CD14-positive monocyte (primary cell): Measurements from ENCODE around the gene SESN3. TPM values are rescaled to one million over a fixed set of nuclear protein-coding genes. Genes with fewer than 3 reads are reported as not detected.

Experiments used
- DNase-seq, 3 donors: peaks; one replicate each; pipeline ENCODE4 v3.0.0-alpha.2; 2011 to 2022
- H2AFZ ChIP-seq: 2 replicates; pipeline ENCODE4 v1.6.0; 2012; ENCODE audit warnings: mild to moderate bottlenecking, low read depth, low read length, inconsistent platforms; ENCODE audit not compliant: insufficient read depth, poor library complexity, severe bottlenecking
- H3K27ac ChIP-seq, 2 donors: 1 replicate in 1 of 2; 2 replicates in 1 of 2; pipeline ENCODE4 v1.5.1; 2012 to 2013; ENCODE audit warnings: low read length in 2 of 2, control low read depth in 1 of 2, inconsistent platforms in 1 of 2, low read depth in 1 of 2, mild to moderate bottlenecking in 1 of 2
- H3K27me3 ChIP-seq, 2 donors: one replicate each; pipeline versions ENCODE4 v1.6.0 to v1.6.1; 2011 to 2013; ENCODE audit warnings: low read length in 2 of 2; ENCODE audit not compliant: control insufficient read depth in 2 of 2, insufficient read depth in 2 of 2
- H3K36me3 ChIP-seq, 2 donors: replicated peaks in 1 of 2; 1 replicate in 1 of 2; 2 replicates in 1 of 2; pipeline versions ENCODE4 v1.5.1 to v1.6.1; 2012 to 2013; ENCODE audit warnings: low read length in 2 of 2, control low read depth in 1 of 2, inconsistent platforms in 1 of 2, mild to moderate bottlenecking in 1 of 2; ENCODE audit not compliant: insufficient read depth in 2 of 2, control insufficient read depth in 1 of 2
- H3K4me1 ChIP-seq, 2 donors: 1 replicate in 1 of 2; 2 replicates in 1 of 2; pipeline versions ENCODE4 v1.5.1 to v1.6.1; 2012 to 2013; ENCODE audit warnings: low read length in 2 of 2, control low read depth in 1 of 2, inconsistent platforms in 1 of 2, mild to moderate bottlenecking in 1 of 2, moderate library complexity in 1 of 2; ENCODE audit not compliant: insufficient read depth in 2 of 2, control insufficient read depth in 1 of 2
- H3K4me2 ChIP-seq: replicated peaks from 2 replicates; pipeline ENCODE3; 2012; ENCODE audit warnings: low read length, moderate library complexity, mild to moderate bottlenecking; ENCODE audit not compliant: poor library complexity, severe bottlenecking; ENCODE audit errors: extremely low read depth
- H3K4me3 ChIP-seq, 3 experiments: fragments of 200-600 bp in 1 of 3; sonication (generic) in 1 of 3; replicated peaks in 1 of 3; 1 replicate in 2 of 3; 2 replicates in 1 of 3; pipeline ENCODE4 v1.5.1; 2011 to 2013; ENCODE audit warnings: low read length in 3 of 3, mild to moderate bottlenecking in 3 of 3, control low read depth in 2 of 3, low read depth in 2 of 3, inconsistent platforms in 1 of 3, moderate library complexity in 1 of 3
- H3K79me2 ChIP-seq: 2 replicates; pipeline ENCODE4 v1.6.0; 2012; ENCODE audit warnings: mild to moderate bottlenecking, control low read depth, inconsistent platforms, low read length, moderate library complexity; ENCODE audit not compliant: insufficient read depth
- H3K9ac ChIP-seq: 2 replicates; pipeline ENCODE4 v1.6.0; 2017; ENCODE audit warnings: low read length, mild to moderate bottlenecking; ENCODE audit not compliant: insufficient read depth, poor library complexity, severe bottlenecking
- H3K9me3 ChIP-seq, 2 donors: replicated peaks in 1 of 2; 1 replicate in 1 of 2; 2 replicates in 1 of 2; pipeline versions ENCODE4 v1.5.1 to v1.6.1; 2012 to 2013; ENCODE audit warnings: low read length in 2 of 2, control low read depth in 1 of 2; ENCODE audit not compliant: control insufficient read depth in 1 of 2, insufficient read depth in 1 of 2
- H4K20me1 ChIP-seq: 2 replicates; pipeline ENCODE4 v1.6.0; 2012; ENCODE audit warnings: mild to moderate bottlenecking, low read length, control low read depth, moderate library complexity; ENCODE audit not compliant: insufficient read depth
- H3K27ac Mint-ChIP-seq, 7 donors: one replicate each; pipeline ENCODE4 v1.8.0; 2020; ENCODE audit warnings: mild to moderate bottlenecking in 7 of 7, mixed read lengths in 7 of 7, moderate library complexity in 6 of 7, inconsistent platforms in 2 of 7
- H3K27me3 Mint-ChIP-seq, 3 donors: one replicate each; pipeline ENCODE4 v1.8.0; 2021 to 2022; ENCODE audit warnings: low read depth in 3 of 3, mild to moderate bottlenecking in 3 of 3, mixed read lengths in 3 of 3, moderate library complexity in 3 of 3, inconsistent platforms in 1 of 3
- H3K36me3 Mint-ChIP-seq, 2 donors: one replicate each; pipeline ENCODE4 v1.8.0; 2020; ENCODE audit warnings: mixed read lengths in 2 of 2, inconsistent platforms in 1 of 2, mild to moderate bottlenecking in 1 of 2
- H3K4me1 Mint-ChIP-seq: one replicate; pipeline ENCODE4 v1.8.0; 2020; ENCODE audit warnings: mild to moderate bottlenecking, mixed read lengths
- H3K4me3 Mint-ChIP-seq, 2 donors: one replicate each; pipeline ENCODE4 v1.8.0; 2020; ENCODE audit warnings: mild to moderate bottlenecking in 2 of 2, mixed read lengths in 2 of 2, moderate library complexity in 1 of 2
- H3K9me3 Mint-ChIP-seq, 7 donors: one replicate each; pipeline ENCODE4 v1.8.0; 2020 to 2022; ENCODE audit warnings: mixed read lengths in 7 of 7, mild to moderate bottlenecking in 6 of 7, moderate library complexity in 6 of 7, inconsistent platforms in 2 of 7
- WGBS: methylation state at CpG from one replicate; pipeline ENCODE4 v1.1.5; 2013; ENCODE audit warnings: missing lambda C conversion rate; ENCODE audit not compliant: insufficient coverage; 5-methylcytosine and 5-hydroxymethylcytosine counted together
- intact Hi-C, 2 donors: fragments of 100-400 bp; cut with micrococcal nuclease; formaldehyde crosslinking; loops; one replicate each; pipeline versions ENCODE4 v1.15.0 to v1.15.1; 2023
- polyA plus RNA-seq, 3 donors: library from polyadenylated mRNA; depleted of rRNA in 1 of 3; unstranded in 2 of 3; stranded (reverse) in 1 of 3; fragments of 300-500 nt in 2 of 3; fragments of >200 nt in 1 of 3; fragmentation: Illumina TruSeq in 2 of 3; gene quantifications; 1 replicate in 2 of 3; 2 replicates in 1 of 3; pipeline ENCODE4 v1.2.3, GENCODE V29; 2012 to 2021
- TF ChIP-seq, protein P1 (sequence below): fragments of 200-600 bp; IDR thresholded peaks from one replicate; pipeline ENCODE4 v1.8.0; 2022; ENCODE audit warnings: antibody characterized with exemption, mild to moderate bottlenecking

SESN3 gene
- polyA plus RNA-seq, 3 donors = 1.1 to 7.4 (median 1.4) TPM

- WGBS = 10% methylated on average over 6 of the region's 10 CpGs
- Histone ChIP-seq H4K20me1 (no peaks in the 10 kb centered on the region), H3K4me2 (peak overlapping the region; percentile 76), H3K4me3 (peak overlapping the region; percentile 35 to 75 (median 70)), H3K4me1 (peaks cover 22 to 33% of the 10 kb centered on the region in 2 donors), H3K36me3 (no peaks in the 10 kb centered on the region), H3K9me3 (no peaks in the 10 kb centered on the region), H3K79me2 (no peaks in the 10 kb centered on the region), H3K27ac (peak overlapping the region in 1 of 2 donors; percentile 69), H3K9ac (peak overlapping the region; percentile 50), H3K27me3 (peaks cover 0 to 6% of the 10 kb centered on the region in 2 donors), H2AFZ (peak overlapping the region; percentile 86)
- Mint-ChIP-seq H3K9me3 (no peaks in the 10 kb centered on the region), H3K36me3 (no peaks in the 10 kb centered on the region), H3K4me1 (peaks cover 30% of the 10 kb centered on the region), H3K27me3 (peaks cover 0 to 14% (median 3%) of the 10 kb centered on the region in 3 donors), H3K4me3 (peak overlapping the region; percentile 85 to 93), H3K27ac (peak overlapping the region; percentile 31 to 86 (median 72))
- TF ChIP-seq, protein P1, sequence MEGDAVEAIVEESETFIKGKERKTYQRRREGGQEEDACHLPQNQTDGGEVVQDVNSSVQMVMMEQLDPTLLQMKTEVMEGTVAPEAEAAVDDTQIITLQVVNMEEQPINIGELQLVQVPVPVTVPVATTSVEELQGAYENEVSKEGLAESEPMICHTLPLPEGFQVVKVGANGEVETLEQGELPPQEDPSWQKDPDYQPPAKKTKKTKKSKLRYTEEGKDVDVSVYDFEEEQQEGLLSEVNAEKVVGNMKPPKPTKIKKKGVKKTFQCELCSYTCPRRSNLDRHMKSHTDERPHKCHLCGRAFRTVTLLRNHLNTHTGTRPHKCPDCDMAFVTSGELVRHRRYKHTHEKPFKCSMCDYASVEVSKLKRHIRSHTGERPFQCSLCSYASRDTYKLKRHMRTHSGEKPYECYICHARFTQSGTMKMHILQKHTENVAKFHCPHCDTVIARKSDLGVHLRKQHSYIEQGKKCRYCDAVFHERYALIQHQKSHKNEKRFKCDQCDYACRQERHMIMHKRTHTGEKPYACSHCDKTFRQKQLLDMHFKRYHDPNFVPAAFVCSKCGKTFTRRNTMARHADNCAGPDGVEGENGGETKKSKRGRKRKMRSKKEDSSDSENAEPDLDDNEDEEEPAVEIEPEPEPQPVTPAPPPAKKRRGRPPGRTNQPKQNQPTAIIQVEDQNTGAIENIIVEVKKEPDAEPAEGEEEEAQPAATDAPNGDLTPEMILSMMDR = no peak
- peak in 1 of 3 donors; percentile 7 for DNase-seq
- intact Hi-C loops = loop anchor here (5.0 kb wide), 4 partner anchors 79 to 609 kb away; partner anchors contain the start of genes SESN3 (in 1 of the 2) and SRSF8 (in 1 of the 2)
Measured at GRCh38 chr11:95152876-95153856, 77.8 kb downstream of the SESN3 start.

DNA sequence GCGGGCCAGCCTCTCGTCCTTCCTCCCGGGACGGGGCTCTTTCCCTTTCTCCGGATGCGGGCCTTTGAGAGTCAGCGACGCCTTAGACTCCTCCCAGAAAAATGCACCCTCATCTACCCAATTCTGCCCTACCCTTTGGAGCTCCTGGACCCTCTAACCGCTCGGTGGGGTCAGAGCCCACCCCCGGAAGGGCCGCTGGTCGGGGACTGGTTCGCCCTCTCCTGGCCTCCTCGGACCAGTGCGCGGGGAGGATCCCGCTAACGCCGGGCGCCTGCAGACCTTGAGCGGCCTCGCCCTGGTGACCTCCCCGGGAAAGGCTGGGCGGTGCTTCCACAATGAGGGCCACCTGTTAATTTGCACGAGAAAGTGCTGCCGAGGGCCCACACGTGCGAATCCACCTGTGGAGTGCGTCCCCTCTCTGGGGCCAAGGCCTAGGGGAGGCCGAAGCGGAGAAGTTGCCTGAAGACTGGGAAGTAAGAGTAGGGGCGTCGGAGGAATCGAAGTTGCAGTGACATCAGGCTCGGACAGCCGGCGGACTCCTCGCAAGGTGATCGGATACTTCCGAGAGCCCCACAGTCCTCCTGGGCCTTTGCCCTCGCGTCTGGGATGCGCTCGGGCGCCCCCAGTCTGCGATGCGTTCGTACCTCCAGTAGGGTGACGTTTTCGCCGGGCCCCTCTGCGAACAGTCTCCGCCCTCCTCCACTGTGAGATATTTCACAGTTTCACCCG is 79.9 kb downstream of the SESN3 start:
- Histone ChIP-seq H3K27me3 (peaks cover 0 to 6% of the 10 kb centered on the region in 2 donors), H3K4me1 (peaks cover 22 to 33% of the 10 kb centered on the region in 2 donors), H2AFZ (peak overlapping the region; percentile 95), H3K9ac (peak overlapping the region; percentile 73), H3K9me3 (no peaks in the 10 kb centered on the region), H3K4me3 (peak overlapping the region; percentile 67 to 89 (median 75)), H4K20me1 (no peaks in the 10 kb centered on the region), H3K4me2 (peak overlapping the region; percentile 91), H3K36me3 (no peaks in the 10 kb centered on the region), H3K79me2 (no peaks in the 10 kb centered on the region), H3K27ac (peak overlapping the region; percentile 34 to 77)
- H3K4me1 Mint-ChIP-seq = peaks cover 35% of the 10 kb centered on the region
- intact Hi-C loops = loop anchor here (2.0 to 5.0 kb wide), 7 partner anchors 81 to 614 kb away; partner anchors contain the start of genes SESN3 (in 1 of the 2) and SRSF8 (in 1 of the 2)
- no peaks in the 10 kb centered on the region for H3K36me3 Mint-ChIP-seq
- DNase-seq = peak; percentile 78 to 84 (median 78)
- TF ChIP-seq, protein P1 = peak; percentile 90
- H3K27me3 Mint-ChIP-seq = peaks cover 2 to 16% (median 4%) of the 10 kb centered on the region in 3 donors
- H3K27ac Mint-ChIP-seq = peak overlapping the region; percentile 76 to 93 (median 83)
- H3K4me3 Mint-ChIP-seq = peak overlapping the region; percentile 96 to 97
- WGBS = under 1% methylated on average over 51 of the region's 55 CpGs
- no peaks in the 10 kb centered on the region for H3K9me3 Mint-ChIP-seq
